Prostate gland (tissue), 2 donors: ENCODE results near the gene MARCHF6. TPM values are rescaled to one million over a fixed set of nuclear protein-coding genes. Genes with fewer than 3 reads are reported as not detected.

Experiments
- DNase-seq: peaks from one replicate; pipeline ENCODE4 v3.0.0-alpha.2; 2019; ENCODE audit warnings: low spot score
- H3K27ac ChIP-seq, 2 donors: fragments of 200-600 bp; sonication (generic); 2 replicates each; pipeline ENCODE4 v1.5.1; 2017 to 2019
- H3K27me3 ChIP-seq: fragments of 200-600 bp; sonication (generic); replicated peaks from 2 replicates; pipeline ENCODE4 v1.5.1; 2019; ENCODE audit not compliant: insufficient read depth
- H3K36me3 ChIP-seq, 2 donors: fragments of 200-600 bp; sonication (generic); 1 replicate in 1 of 2; 2 replicates in 1 of 2; pipeline versions ENCODE4 v1.5.1 to v1.8.1; 2017 to 2019
- H3K4me1 ChIP-seq: fragments of 200-600 bp; sonication (generic); replicated peaks from 2 replicates; pipeline ENCODE4 v1.5.1; 2019
- H3K4me3 ChIP-seq, 2 donors: fragments of 200-600 bp; sonication (generic); 2 replicates each; pipeline ENCODE4 v1.5.1; 2017 to 2019
- H3K9me3 ChIP-seq: fragments of 200-600 bp; sonication (generic); 2 replicates; pipeline ENCODE4 v1.5.1; 2017
- POLR2A ChIP-seq: fragments of 450-650 bp; IDR thresholded peaks from one replicate; pipeline ENCODE4 v1.6.1; 2016; ENCODE audit warnings: antibody characterized with exemption, mild to moderate bottlenecking
- POLR2AphosphoS5 ChIP-seq: sonication (generic); formaldehyde crosslinking; IDR thresholded peaks from one replicate; pipeline ENCODE4 v1.6.1; 2017; ENCODE audit warnings: antibody characterized with exemption
- WGBS: methylation state at CpG from one replicate; pipeline ENCODE4 v1.1.5; 2018; 5-methylcytosine and 5-hydroxymethylcytosine counted together
- intact Hi-C: fragments of 100-400 bp; cut with DNase I; formaldehyde crosslinking; loops from one replicate; pipeline ENCODE4 v1.14.2; 2022
- total RNA-seq, 2 donors: library from RNA; depleted of rRNA; stranded (reverse); fragments of >200 nt; gene quantifications; one replicate each; pipeline ENCODE4 v1.1.0, GENCODE V29; 2016
- TF ChIP-seq, protein P1 (sequence below), 4 experiments: fragments of 200-600 bp in 2 of 4; fragments of 450-650 bp in 2 of 4; sonication (generic) in 2 of 4; IDR thresholded peaks; 1 replicate in 3 of 4; 2 replicates in 1 of 4; pipeline ENCODE4 v1.5.1; 2016 to 2019; ENCODE audit warnings: antibody characterized with exemption in 4 of 4, mild to moderate bottlenecking in 2 of 4, moderate library complexity in 2 of 4

Gene MARCHF6
- total RNA-seq, 2 donors from 2014 or later = 65.3 to 86.5 TPM

DNA sequence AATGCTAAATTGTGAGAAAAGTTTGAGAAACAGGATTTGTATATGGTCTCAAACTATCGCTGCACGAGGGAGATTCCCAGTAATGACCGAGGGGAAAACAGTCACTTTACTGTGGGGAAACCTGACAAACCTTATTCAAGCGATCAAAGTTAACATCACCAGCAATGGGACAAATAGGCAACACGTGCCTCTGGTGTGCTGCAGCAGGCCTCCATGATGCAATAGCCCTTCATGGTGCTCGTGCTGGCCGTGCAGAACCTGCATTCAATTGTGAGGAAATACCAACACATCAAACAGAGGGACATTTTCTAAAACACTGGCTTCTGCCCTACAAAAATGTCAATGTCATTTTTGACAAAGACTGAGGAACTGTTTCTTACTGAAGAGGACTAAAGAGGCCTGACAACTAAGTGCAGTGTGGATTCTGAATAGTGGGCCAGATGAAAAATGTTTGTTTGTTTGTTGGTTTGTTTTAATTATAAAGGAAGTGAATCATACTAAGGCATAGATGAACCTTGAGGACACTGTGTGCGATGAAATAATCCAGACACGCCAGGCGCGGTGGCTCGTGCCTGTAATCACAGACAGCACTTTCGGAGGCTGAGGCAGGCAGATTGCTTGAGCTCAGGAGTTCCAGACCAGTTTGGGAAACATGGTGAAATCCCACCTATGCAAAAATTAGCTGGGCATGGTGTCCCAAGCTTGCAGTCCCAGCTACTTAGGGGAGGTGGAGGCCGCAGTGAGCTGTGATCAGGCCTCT, 17.6 kb upstream of the MARCHF6 start:
- H3K4me3 ChIP-seq = no peak overlapping the region
- no peak overlapping the region for H3K27ac ChIP-seq
- no peaks in the 10 kb centered on the region for H3K27me3 ChIP-seq
- TF ChIP-seq, protein P1, sequence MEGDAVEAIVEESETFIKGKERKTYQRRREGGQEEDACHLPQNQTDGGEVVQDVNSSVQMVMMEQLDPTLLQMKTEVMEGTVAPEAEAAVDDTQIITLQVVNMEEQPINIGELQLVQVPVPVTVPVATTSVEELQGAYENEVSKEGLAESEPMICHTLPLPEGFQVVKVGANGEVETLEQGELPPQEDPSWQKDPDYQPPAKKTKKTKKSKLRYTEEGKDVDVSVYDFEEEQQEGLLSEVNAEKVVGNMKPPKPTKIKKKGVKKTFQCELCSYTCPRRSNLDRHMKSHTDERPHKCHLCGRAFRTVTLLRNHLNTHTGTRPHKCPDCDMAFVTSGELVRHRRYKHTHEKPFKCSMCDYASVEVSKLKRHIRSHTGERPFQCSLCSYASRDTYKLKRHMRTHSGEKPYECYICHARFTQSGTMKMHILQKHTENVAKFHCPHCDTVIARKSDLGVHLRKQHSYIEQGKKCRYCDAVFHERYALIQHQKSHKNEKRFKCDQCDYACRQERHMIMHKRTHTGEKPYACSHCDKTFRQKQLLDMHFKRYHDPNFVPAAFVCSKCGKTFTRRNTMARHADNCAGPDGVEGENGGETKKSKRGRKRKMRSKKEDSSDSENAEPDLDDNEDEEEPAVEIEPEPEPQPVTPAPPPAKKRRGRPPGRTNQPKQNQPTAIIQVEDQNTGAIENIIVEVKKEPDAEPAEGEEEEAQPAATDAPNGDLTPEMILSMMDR (IDR thresholded peaks at IDR 0.05) = no peak
- TF ChIP-seq POLR2A (no peak), POLR2AphosphoS5 (no peak)
- WGBS = 95% methylated on average over 14 of the region's 14 CpGs
- intact Hi-C loops = loop anchor here (10.0 kb wide), 1 partner anchor 51 kb away; no protein-coding TSS in a partner anchor
- H3K9me3 ChIP-seq = no peaks in the 10 kb centered on the region
- H3K4me1 ChIP-seq = peaks cover 8% of the 10 kb centered on the region
- no peak for DNase-seq
- H3K36me3 ChIP-seq = no peaks in the 10 kb centered on the region

DNA sequence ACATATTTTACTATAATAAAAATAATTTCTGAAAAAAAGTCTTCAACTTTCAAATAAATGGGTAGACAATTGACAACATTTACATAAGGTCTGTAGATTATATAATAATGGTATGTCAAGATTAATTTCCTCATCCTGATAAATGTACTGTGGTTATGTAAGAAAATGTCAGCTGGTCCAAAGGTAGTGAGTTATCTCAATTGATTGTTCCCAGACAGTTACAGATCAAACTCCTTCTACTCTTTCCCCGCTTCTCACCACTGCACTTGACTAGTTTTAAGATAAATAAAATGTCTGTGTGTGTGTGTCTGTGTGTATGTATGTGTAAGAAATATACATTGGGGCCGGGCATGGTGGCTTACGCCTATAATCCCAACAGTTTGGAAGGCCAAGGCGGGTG, 16.4 kb upstream of the MARCHF6 start:
- H3K36me3 ChIP-seq = no peaks in the 10 kb centered on the region
- intact Hi-C loops = loop anchor here (10.0 kb wide), 1 partner anchor 52 kb away; no protein-coding TSS in a partner anchor
- no peaks in the 10 kb centered on the region for H3K9me3 ChIP-seq
- no peak for DNase-seq
- H3K27ac ChIP-seq = no peak overlapping the region
- H3K27me3 ChIP-seq = no peaks in the 10 kb centered on the region
- WGBS = 94% methylated on average over 4 of the region's 4 CpGs
- peaks cover 1% of the 10 kb centered on the region for H3K4me1 ChIP-seq
- TF ChIP-seq POLR2AphosphoS5 (no peak), POLR2A (no peak)
- TF ChIP-seq, protein P1 (IDR thresholded peaks at IDR 0.05) = no peak
- H3K4me3 ChIP-seq = no peak overlapping the region

DNA sequence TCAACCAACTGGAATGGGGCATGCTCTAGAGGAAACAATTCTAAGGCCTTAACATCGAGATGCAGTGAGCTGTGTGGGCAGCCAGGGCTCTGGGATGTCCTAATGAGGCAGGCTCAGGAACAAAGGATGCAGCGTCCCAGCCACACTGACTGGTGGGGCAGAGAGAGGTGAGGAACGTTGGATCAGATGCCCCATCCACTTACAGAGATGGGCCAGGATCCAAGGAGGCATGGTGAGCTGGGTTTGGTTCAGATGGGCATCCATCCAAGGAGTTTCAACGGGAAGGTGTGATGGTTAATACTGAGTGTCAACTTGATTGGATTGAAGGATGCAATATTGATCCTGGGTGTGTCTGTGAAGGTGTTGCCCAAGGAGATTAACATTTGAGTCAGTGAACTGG, 15.5 kb upstream of the MARCHF6 start:
- no peak overlapping the region for H3K4me3 ChIP-seq
- 59% methylated on average over 4 of the region's 4 CpGs for WGBS

DNA sequence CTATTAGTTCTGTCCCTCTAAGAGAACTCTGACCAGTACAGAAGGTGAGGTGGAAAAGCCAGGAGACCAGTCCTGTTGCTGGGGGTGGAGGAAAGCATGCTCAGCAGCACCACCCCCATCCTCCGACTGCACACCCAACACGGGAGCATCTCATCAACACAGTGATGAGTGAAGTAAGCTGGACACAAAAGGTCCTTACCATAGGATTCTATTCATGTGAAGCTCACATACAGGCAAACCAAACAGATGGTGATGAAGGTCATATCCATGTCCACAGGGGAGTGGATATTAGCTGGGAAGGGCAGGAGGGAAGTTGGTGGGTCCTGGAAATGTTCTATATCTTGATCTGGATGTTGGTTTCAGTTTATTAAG, 14.8 kb upstream of the MARCHF6 start:
- TF ChIP-seq, protein P1 (IDR thresholded peaks at IDR 0.05) = no peak
- TF ChIP-seq POLR2AphosphoS5 = no peak
- no peak for TF ChIP-seq POLR2A
- Histone ChIP-seq H3K27me3 (no peaks in the 10 kb centered on the region), H3K4me3 (no peak overlapping the region), H3K9me3 (no peaks in the 10 kb centered on the region), H3K27ac (no peak overlapping the region), H3K4me1 (no peaks in the 10 kb centered on the region), H3K36me3 (no peaks in the 10 kb centered on the region)
- intact Hi-C loops = loop anchor here (10.0 kb wide), 1 partner anchor 54 kb away; no protein-coding TSS in a partner anchor
- DNase-seq = no peak
- WGBS = 91% methylated on average over 2 of the region's 2 CpGs

More for the DNA sequence above, 15.5 kb upstream of the MARCHF6 start:
- DNase-seq = no peak
- no peak for TF ChIP-seq POLR2A
- no peak for TF ChIP-seq POLR2AphosphoS5
- TF ChIP-seq, protein P1 (IDR thresholded peaks at IDR 0.05) = no peak
- intact Hi-C loops = loop anchor here (10.0 kb wide), 1 partner anchor 53 kb away; no protein-coding TSS in a partner anchor
- Histone ChIP-seq H3K27me3 (no peaks in the 10 kb centered on the region), H3K4me1 (no peaks in the 10 kb centered on the region), H3K9me3 (no peaks in the 10 kb centered on the region), H3K36me3 (no peaks in the 10 kb centered on the region), H3K27ac (no peak overlapping the region)
